Suppressor macrophage (primary cell): ENCODE results near the gene MELK.

Experiments
- DNase-seq, 4 experiments: peaks; one replicate each; pipeline ENCODE4 v3.0.0-alpha.2; 2020 to 2022

MELK gene

DNA sequence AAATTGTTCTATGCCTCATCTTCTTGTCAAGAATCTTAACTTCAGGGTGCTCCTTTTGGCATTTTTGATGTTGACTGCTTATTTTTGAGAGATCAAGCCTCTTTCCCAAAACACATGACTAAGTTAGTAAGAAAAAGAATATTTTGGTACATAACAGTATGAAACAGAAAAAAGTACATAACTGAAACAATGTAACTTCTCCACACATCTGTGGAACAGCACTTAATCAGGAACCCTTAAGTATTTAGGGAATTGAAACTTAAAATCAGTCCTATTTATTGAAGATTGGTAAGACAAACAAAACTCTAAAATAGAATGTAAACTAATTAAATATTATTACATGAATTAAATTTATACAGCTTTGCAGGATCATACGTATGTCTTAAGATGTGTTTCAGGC is 103.4 kb downstream of the MELK start:
- peak in 1 of 4 experiments; percentile 23 for DNase-seq

- DNase-seq = peak in 1 of 4 experiments; percentile 14
Measured at GRCh38 chr9:36676778-36677485, 104.2 kb downstream of the MELK start.

DNA sequence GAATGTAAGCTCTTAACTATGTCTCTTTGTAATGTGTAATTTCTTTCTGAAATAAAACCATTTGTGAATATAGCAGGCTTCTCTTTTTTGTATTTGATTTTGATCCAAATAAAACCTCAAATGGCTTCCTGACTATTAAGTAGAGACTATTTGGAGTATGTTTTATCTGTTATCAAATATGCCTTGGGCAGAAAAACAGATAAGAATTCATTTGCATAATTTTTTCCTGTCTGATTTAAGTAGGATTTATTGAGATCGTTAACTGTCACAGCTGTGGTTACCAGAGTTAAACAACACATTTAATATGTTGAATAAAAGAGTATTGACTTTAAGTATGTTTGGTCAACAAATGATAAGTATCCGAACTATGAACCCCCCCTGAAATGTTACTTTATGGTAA is 104.9 kb downstream of the MELK start:
- DNase-seq = no peak

GRCh38 chr9:36679710-36680109 is 107.0 kb downstream of the MELK start:
- no peak for DNase-seq

DNA sequence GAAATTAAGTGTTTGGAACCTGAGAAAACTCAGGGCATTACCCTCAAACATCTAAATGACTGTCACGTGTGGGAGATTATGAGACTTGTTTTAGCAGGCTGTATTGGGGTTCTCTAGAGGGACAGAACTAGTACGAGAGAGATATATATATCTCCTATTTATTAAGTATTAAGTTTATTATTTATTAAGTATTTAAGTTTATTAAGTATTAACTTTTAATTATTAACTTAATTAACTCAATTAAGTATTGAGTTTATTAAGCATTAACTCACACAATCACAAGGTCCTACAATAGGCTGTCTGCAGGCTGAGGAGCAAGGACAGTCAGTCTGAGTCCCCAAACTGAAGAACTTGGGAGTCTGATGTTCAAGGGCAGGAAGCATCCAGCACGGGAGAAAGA is 113.8 kb downstream of the MELK start:
- no peak for DNase-seq

DNA sequence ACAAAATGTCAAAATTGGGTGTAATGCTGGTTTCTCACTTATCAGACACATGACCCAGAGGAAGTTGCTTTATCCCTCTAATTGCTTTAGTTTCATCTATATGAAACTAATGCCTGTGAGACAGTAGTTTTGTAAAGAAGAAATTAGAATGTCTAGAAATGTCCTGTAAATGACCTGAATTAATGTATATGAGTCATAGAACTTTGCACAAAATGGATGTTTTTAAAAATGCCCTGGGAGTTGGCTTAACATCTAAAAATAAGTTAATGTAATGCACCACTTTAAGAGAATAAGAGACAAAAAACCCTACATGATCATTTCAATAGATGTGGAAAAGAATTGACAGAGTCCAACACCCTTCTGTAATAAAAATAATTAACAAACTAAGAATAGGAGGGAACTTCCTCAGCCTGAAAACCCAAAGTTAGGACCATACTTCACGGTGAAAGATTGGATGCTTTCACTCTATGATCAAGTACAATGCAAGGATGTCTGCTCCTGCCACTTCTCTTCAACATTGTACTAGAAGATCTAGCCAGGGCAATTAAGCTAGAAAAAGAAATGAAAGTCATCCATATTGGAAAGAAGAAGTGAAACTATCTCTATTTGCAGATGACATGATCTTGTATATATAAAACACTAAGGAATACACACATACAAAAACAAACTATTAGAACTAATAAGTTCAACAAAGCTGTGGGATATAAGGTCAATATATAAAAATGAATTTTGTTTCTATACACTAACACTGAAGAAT is 117.9 kb downstream of the MELK start:
- peak in 3 of 4 experiments; percentile 1 to 54 (median 43) for DNase-seq

DNA sequence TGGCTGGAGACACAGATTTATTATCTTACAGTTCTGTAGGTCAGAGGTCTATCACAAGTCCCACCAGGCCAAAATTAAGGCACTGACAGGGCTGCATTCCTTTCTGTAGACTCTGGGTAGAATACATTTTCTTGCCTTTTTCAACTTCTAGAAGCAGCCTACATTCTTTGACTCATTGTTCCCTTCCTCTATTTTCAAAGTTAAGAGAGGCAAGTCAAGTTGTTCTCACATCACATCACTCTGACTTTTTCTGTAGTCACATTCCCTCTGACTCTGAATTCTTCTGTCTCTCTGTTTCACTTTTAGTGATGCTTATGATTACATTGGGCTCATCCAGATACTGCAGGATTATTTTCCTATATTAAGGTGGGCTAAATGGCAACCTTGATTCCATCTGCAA is 119.0 kb downstream of the MELK start:
- peak in 2 of 4 experiments; percentile 7 to 21 for DNase-seq

- DNase-seq = no peak
Measured at GRCh38 chr9:36698984-36699383, 126.3 kb downstream of the MELK start.

- DNase-seq = no peak
Measured at GRCh38 chr9:36704148-36704547, 131.5 kb downstream of the MELK start.

DNA sequence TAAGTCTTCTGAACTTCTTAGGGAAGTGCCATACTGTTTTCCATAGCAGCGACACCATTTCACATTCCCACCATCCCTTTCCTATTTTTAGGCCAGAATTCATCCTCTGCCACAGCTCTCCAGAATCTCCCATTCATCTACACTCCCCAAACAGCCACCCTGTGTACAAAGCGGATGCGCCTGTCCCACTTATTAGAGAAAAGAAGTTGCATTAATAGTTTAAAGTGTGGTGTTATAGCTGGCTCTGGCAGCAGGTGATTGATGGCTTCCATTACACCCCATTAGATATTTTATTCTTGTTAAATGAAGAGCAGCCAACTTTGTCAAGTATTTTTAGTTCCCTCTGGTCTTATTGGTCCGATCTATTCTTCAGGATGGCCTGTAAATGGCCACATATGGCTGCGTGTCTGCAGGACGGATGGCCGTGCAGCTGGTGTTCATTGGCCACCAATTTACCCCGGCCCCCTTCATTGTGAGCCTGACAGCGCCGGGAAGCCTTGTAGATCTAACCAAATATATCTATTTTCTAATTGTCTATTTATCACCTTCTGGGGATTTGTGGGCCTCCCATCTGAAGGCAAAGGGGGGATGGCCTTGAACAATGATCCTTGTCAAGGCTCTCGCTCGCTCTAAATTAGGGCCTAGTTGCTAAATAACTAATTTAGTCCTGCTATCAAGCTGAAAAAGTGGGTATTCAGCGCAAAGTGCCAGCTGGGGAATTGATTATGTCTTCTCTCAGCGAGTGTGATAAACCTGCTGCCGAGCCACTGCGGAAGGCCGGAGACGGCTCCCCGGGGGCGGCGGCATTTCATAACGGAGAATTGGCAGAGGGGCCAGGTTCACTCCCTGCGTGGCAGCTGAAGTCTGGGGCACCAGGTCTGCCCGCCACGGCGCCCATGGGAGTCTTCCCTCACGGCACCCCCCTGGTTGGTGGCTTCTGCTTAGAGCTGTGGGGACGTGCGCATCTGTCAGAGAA is 141.1 kb downstream of the MELK start:
- DNase-seq = no peak

GRCh38 chr9:36716496-36716895 is 143.8 kb downstream of the MELK start:
- no peak for DNase-seq

DNA sequence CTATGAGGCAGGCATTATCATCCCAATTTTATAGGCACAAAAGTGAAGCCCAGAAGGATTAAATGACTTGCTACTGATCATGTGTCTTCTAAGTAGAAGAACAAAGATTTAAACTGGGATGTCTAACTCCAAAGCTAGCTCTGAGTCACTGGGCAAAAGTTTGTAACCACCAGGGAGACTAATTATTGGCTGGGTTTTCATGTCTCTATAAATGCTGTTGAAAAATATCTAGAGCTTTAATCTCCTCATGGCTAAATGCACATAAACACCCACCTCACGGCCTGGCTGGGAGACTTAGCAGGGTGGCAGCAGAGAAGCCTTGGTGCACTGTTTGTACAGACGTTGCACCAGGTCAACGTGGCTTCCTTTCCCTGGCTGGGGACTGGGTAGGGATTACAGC is 144.6 kb downstream of the MELK start:
- no peak for DNase-seq

GRCh38 chr9:36718612-36719011 is 145.9 kb downstream of the MELK start:
- no peak for DNase-seq

GRCh38 chr9:36720043-36720442 is 147.3 kb downstream of the MELK start:
- no peak for DNase-seq

DNA sequence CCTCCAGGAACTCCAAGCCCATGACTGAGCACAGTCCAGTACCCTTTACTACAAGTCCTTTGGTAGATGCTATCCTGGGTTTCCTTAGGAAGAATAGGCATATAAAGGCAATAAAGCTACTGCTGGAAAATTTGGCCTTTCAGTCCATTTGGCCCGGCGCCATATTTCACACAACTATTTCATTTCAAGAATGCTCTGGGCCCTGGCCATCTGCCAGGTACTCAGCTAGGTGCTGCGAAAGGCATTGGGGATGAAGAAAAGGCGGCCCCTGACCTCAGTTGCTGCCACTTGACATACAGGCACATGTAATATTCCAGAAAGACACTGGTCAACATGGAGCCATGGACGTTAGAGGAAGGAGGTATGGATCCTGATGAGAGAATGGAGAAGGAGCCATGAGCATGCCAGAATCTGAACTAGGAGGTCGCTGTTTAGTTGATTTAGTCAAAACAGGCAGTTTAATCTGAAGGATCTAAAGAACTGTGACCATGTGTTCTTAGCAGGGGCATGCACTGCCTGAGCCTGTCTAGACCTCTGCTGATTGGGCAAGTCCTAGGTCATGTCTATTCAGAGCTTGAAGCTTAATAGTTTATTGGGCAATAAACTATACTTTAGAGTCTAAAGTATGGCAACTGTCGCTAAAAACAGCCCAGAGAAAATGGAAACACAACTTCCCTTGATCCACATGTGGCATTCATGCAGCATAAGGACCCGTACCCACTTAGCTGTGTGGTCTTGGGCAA is 149.3 kb downstream of the MELK start:
- no peak for DNase-seq

GRCh38 chr9:36725777-36726356 is 153.2 kb downstream of the MELK start:
- no peak for DNase-seq
